Endometrium (tissue), 2 donors: ENCODE results near the gene PLB1.

Source experiments
- FAIRE-seq: peaks from 2 replicates; lab custom pipeline; 2012; peaks lifted over from hg19 to GRCh38; lab: Jason Lieb, UNC
- donor health status: control.
- donor health status: control.

PLB1 gene, protein sequence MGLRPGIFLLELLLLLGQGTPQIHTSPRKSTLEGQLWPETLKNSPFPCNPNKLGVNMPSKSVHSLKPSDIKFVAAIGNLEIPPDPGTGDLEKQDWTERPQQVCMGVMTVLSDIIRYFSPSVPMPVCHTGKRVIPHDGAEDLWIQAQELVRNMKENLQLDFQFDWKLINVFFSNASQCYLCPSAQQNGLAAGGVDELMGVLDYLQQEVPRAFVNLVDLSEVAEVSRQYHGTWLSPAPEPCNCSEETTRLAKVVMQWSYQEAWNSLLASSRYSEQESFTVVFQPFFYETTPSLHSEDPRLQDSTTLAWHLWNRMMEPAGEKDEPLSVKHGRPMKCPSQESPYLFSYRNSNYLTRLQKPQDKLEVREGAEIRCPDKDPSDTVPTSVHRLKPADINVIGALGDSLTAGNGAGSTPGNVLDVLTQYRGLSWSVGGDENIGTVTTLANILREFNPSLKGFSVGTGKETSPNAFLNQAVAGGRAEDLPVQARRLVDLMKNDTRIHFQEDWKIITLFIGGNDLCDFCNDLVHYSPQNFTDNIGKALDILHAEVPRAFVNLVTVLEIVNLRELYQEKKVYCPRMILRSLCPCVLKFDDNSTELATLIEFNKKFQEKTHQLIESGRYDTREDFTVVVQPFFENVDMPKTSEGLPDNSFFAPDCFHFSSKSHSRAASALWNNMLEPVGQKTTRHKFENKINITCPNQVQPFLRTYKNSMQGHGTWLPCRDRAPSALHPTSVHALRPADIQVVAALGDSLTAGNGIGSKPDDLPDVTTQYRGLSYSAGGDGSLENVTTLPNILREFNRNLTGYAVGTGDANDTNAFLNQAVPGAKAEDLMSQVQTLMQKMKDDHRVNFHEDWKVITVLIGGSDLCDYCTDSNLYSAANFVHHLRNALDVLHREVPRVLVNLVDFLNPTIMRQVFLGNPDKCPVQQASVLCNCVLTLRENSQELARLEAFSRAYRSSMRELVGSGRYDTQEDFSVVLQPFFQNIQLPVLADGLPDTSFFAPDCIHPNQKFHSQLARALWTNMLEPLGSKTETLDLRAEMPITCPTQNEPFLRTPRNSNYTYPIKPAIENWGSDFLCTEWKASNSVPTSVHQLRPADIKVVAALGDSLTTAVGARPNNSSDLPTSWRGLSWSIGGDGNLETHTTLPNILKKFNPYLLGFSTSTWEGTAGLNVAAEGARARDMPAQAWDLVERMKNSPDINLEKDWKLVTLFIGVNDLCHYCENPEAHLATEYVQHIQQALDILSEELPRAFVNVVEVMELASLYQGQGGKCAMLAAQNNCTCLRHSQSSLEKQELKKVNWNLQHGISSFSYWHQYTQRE (N-terminal part only)

GRCh38 chr2:28495551-28496250, at the start of gene PLB1:
PLB1 (plus strand) TSS chr2:28496060; CDS start chr2:28496115, 55 bp downstream.
- no peak for FAIRE-seq

GRCh38 chr2:28446531-28446930, 49.3 kb upstream of the PLB1 start:
- no peak for FAIRE-seq

GRCh38 chr2:28447086-28447485, 48.8 kb upstream of the PLB1 start:
- no peak for FAIRE-seq

- no peak for FAIRE-seq
These were observed 47.7 kb upstream of the PLB1 start for GRCh38 chr2:28447943-28448792.

GRCh38 chr2:28448793-28449100, 47.1 kb upstream of the PLB1 start:
- no peak for FAIRE-seq

- no peak for FAIRE-seq
These were observed 46.8 kb upstream of the PLB1 start for GRCh38 chr2:28449126-28449487.

- FAIRE-seq, result no peak
These were observed 46.1 kb upstream of the PLB1 start for GRCh38 chr2:28449488-28450395.

DNA sequence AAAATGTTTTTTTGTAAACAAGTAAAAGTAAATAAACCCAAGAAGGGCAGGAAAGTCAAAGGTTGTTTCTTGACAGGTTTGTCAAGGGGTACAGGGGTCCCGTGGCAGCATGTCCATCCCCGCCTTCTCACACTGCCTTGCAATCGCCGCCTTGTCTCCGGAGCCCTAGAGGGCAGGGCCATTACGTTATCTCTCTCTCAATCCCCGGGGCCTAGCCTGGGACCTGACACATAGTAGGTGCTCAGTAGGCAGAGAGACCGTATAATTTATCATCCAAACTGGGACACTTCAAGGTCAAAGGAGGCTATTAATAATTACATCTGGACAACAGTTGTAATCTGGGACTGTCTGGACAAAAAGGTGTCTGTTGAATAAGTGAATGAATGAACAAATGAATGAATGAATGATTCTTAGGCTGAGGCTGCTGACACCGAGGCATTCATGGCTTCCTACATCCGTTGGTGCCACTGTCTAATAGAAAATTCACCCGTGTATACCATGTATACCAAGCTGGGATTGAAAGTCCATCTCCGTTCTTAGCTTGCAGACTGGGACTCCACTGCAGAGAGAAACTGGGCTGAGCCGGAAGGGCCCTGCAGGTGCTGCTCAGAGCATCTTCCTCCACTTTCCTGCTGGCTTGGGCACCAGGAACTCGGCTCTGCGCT, 44.8 kb upstream of the PLB1 start:
- FAIRE-seq, result no peak

DNA sequence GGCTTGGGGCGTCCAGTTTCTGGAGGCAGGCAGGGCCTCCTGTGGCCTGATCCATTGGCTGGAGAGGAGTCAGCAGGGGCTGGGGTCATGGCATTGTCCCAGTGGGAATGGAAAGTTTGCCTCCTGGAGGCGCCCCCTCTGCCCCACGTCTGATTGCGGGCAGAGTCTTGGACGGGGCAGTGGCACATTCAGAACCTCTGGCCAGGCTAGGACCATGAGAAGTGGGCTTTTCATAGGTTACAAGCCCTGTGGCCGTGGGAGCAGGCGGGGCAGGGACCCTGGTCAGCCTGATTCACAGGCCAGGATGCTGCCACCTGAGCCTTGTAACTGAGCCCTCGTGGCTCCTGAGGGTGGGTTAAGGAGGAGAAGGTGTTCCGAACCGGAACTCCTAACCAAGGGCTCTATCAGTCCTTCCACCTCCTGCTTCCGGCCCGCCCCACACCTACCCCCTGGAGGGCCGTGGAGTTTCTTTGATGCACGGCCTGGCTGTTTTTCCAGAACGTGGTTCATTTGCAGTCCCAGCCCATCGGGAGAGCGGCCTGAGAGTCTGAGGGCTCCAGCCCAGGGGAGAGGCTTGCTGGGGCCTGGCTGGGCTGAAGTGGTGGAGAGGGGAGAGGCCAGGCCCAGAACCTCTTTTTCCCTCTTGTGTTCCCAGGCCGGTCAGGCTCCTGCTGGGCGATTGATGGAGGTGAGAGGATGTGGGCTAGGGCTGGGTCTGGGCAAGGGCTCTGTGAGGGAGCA, 43.9 kb upstream of the PLB1 start:
- no peak for FAIRE-seq

GRCh38 chr2:28452534-28453081, 43.3 kb upstream of the PLB1 start:
- no peak for FAIRE-seq

- FAIRE-seq, result no peak
These were observed 42.5 kb upstream of the PLB1 start for GRCh38 chr2:28453396-28453795.

DNA sequence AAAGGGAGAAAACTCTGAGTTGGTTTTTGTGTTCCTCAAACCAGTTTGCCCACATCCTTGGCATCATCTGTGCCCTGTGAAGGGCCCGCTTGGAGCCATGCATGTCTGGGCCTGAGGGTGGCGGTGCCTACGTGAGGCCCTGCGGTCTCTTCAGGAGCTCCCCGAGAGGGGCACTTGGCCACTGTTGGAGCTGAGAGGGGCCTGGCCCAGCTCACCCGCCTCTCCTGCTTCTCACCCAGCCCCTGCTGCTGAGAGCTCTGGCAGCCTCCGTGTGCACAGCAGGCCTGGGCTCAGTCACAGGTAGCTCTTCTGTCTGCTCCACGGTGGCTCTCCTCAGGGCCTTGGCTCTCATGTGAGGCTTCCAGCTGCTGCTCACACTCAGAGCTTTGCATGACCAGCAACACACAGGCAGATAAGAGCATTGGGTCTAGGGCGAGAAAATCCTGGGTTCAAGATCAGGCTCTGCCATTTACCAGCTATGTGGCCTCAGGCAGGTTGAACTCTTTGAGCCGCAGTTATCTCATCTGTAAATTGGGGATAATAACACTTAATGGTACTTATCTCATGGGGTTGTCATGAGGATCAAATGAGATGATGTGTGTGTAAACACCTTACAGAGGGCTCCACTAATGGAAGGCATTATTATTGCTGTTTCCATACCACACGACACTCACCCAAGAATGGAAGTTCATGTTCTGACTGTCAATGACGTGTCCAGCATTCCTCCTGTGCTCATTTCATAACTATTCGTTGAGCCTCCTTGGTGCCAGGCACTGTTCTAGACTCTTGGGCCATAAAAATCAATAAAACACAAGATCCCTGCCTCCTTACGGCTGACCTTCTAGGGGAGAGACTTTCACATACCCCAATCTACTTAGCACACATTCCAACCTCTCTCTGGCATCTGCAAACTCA, 41.6 kb upstream of the PLB1 start:
- FAIRE-seq, result no peak

DNA sequence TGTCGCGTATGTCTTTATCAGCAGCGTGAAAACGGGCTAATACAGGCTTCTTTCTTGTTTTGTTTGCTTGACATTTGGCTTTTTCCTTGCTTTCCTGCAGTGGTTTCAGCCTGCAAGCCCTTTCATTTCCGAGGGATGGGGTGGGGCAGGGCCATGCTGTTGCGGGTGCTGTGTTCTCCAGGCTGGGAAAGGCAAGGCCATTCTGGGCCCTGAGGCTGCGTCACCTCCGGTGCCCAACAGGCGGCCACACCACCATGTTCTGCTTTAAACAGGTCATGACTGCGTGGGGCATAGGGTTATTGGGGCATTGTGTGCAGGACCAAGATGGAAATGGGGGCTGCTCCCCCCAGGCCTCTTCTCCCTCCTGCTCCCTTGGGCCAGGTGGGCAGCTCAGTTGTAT, 38.6 kb upstream of the PLB1 start:
- no peak for FAIRE-seq

- no peak for FAIRE-seq
These were observed 34.8 kb upstream of the PLB1 start for GRCh38 chr2:28461056-28461455.

DNA sequence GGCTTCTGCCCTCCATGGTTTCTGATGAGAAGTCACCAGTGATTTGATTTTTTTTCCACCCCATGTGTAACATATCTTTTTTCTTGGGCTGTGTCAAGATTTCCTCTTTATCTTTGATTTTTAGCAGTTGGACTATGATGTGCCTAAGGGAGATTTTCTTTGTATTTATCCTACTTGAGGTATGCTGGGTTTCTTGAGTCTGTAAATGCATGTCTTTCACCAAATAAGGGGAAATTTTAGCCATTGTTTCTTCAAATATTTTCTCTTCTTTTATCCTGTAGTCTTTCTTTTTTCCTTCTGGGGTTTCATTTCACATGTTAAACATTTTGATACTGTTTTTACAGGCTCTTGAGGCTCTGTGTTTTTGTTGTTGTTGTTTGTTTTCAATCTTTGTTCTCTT, 33.7 kb upstream of the PLB1 start:
- no peak for FAIRE-seq

DNA sequence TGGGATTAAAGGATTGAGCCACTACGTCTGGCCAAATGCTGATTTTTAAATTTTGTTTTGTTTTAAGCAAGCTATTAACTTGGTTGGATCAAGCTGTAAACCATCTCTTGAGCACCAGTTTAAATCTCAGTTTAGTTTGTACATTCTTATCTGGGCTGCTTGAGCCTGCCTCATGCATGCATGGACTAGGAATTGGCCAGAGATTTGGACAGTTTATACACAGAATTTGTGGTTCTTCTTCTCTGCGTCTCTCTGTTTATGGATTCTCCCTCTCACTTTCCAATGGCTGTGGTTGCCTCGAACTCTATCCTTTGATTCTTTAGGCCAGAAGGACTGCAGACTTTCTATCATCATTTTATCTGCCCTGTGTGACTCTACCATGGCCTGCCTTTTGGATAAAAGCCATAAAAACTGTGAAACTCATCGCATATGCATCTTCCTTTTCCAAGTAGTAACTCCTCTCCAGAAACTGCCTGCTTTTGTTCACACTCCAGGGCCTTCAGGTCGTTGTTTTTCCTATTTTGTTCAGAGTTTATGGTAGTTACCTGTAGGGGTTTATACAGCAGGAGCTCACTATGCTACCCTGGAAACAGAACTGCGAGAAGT, 32.5 kb upstream of the PLB1 start:
- FAIRE-seq, result no peak

- FAIRE-seq, result no peak
These were observed 32.0 kb upstream of the PLB1 start for GRCh38 chr2:28463893-28464292.
